Smooth muscle cell (in vitro differentiated cells): ENCODE results near the gene C15orf40. TPM values are rescaled to one million over a fixed set of nuclear protein-coding genes. Genes with fewer than 3 reads are reported as not detected.

ENCODE experiments used
- DNase-seq: peaks from one replicate; lab custom pipeline; 2025; ENCODE audit not compliant: unreplicated experiment; lab: John Stamatoyannopoulos, UW
- H2AFZ ChIP-seq: fragments of 200-600 bp; sonication (generic); 2 replicates; pipeline ENCODE4 v1.6.0; 2016; ENCODE audit warnings: antibody characterized with exemption, low read depth, mild to moderate bottlenecking
- H3F3A ChIP-seq: fragments of 200-600 bp; sonication (generic); 2 replicates; pipeline ENCODE4 v1.6.0; 2017; ENCODE audit warnings: antibody characterized with exemption, low read depth
- H3K27ac ChIP-seq: fragments of 200-600 bp; sonication (generic); 2 replicates; pipeline ENCODE4 v1.5.1; 2016; ENCODE audit warnings: low read depth, mild to moderate bottlenecking
- H3K27me3 ChIP-seq: fragments of 200-600 bp; sonication (generic); 2 replicates; pipeline ENCODE4 v1.6.1; 2016; ENCODE audit warnings: low read depth, mild to moderate bottlenecking
- H3K36me3 ChIP-seq: fragments of 200-600 bp; sonication (generic); 2 replicates; pipeline ENCODE4 v1.5.1; 2016; ENCODE audit warnings: low read depth
- H3K4me1 ChIP-seq: fragments of 200-600 bp; sonication (generic); 2 replicates; pipeline ENCODE4 v1.5.1; 2016; ENCODE audit warnings: low read depth
- H3K4me2 ChIP-seq: fragments of 200-600 bp; sonication (generic); 2 replicates; pipeline ENCODE4 v1.6.0; 2016; ENCODE audit warnings: mild to moderate bottlenecking
- H3K4me3 ChIP-seq: fragments of 200-600 bp; sonication (generic); 2 replicates; pipeline ENCODE4 v1.5.1; 2016; ENCODE audit warnings: mild to moderate bottlenecking
- H3K79me2 ChIP-seq: fragments of 200-600 bp; sonication (generic); 2 replicates; pipeline ENCODE4 v1.6.0; 2016; ENCODE audit warnings: low read depth, mild to moderate bottlenecking
- H3K9ac ChIP-seq: fragments of 200-600 bp; sonication (generic); 2 replicates; pipeline ENCODE4 v1.6.0; 2016; ENCODE audit warnings: low read depth
- H3K9me3 ChIP-seq: fragments of 200-600 bp; sonication (generic); replicated peaks from 2 replicates; pipeline ENCODE4 v1.5.1; 2016; ENCODE audit warnings: low read depth
- H4K20me1 ChIP-seq: fragments of 200-600 bp; sonication (generic); 2 replicates; pipeline ENCODE4 v1.6.0; 2016; ENCODE audit warnings: low read depth
- CTCF ChIP-seq: fragments of 200-600 bp; sonication (generic); IDR thresholded peaks from 2 replicates; pipeline ENCODE4 v1.5.1; 2017; ENCODE audit warnings: borderline replicate concordance, mild to moderate bottlenecking, antibody characterized with exemption; ENCODE audit not compliant: insufficient read depth, poor library complexity, severe bottlenecking
- WGBS: methylation state at CpG from one replicate; pipeline ENCODE4 v1.1.7; 2016; ENCODE audit warnings: low lambda C conversion rate; 5-methylcytosine and 5-hydroxymethylcytosine counted together
- polyA plus RNA-seq: library from polyadenylated mRNA; unstranded; fragments of >200 nt; fragmentation: Nextera tagmentation; extraction: Ambion mirVana; gene quantifications from 2 replicates; pipeline ENCODE4 v1.2.1, GENCODE V29; 2016
- total RNA-seq: library from RNA; depleted of rRNA; stranded (reverse); fragments of >200 nt; gene quantifications from 2 replicates; pipeline ENCODE4 v1.2.3, GENCODE V29; 2014

C15orf40 gene
- total and polyA plus RNA-seq, 2 experiments from 2014 or later: 14.3 to 19.3 TPM

- WGBS: 91% methylated on average over 3 of the region's 3 CpGs
- Histone ChIP-seq H3F3A (no peaks in the 10 kb centered on the region), H2AFZ (no peak overlapping the region), H3K27me3 (no peaks in the 10 kb centered on the region), H3K9me3 (no peaks in the 10 kb centered on the region), H3K79me2 (peaks cover 3% of the 10 kb centered on the region), H3K4me3 (no peak overlapping the region), H3K4me1 (no peaks in the 10 kb centered on the region), H4K20me1 (peaks cover 3% of the 10 kb centered on the region), H3K4me2 (no peak overlapping the region), H3K9ac (no peak overlapping the region), H3K36me3 (no peaks in the 10 kb centered on the region), H3K27ac (no peak overlapping the region)
- no peak for DNase-seq
- TF ChIP-seq CTCF: no peak
These were observed 18.9 kb downstream of the C15orf40 start for GRCh38 chr15:82992436-82992998.

GRCh38 chr15:82986442-82986780 is 25.0 kb downstream of the C15orf40 start:
- H4K20me1 ChIP-seq: peaks cover 3% of the 10 kb centered on the region
- H3K79me2 ChIP-seq: peaks cover 15% of the 10 kb centered on the region
- H2AFZ ChIP-seq: peak overlapping the region; percentile 96
- no peak for DNase-seq
- peak overlapping the region; percentile 20 for H3K27ac ChIP-seq
- peak overlapping the region; percentile 91 for H3K4me2 ChIP-seq
- H3K9ac ChIP-seq: peak overlapping the region; percentile 84
- no peaks in the 10 kb centered on the region for H3K9me3 ChIP-seq
- peak overlapping the region; percentile 73 for H3K4me3 ChIP-seq
- no peaks in the 10 kb centered on the region for H3K27me3 ChIP-seq
- no peaks in the 10 kb centered on the region for H3F3A ChIP-seq
- TF ChIP-seq CTCF: no peak
- H3K36me3 ChIP-seq: no peaks in the 10 kb centered on the region
- peaks cover 8% of the 10 kb centered on the region for H3K4me1 ChIP-seq
- WGBS: 3% methylated on average over 12 of the region's 12 CpGs

GRCh38 chr15:82985688-82986441 is 25.6 kb downstream of the C15orf40 start, which contains the start of gene RAMAC:
Gene RAMAC (plus strand): TSS chr15:82986210. CDS start chr15:82989019, 2,809 bp downstream.
- Histone ChIP-seq H2AFZ (peak within 1 kb of the TSS; percentile 96), H3K27ac (peak within 1 kb of the TSS; percentile 20), H3K36me3 (no peaks in the 10 kb centered on the region), H3K9ac (peak within 1 kb of the TSS; percentile 84), H4K20me1 (peaks cover 3% of the 10 kb centered on the region), H3K79me2 (peaks cover 15% of the 10 kb centered on the region), H3K9me3 (no peaks in the 10 kb centered on the region), H3K4me3 (peak within 1 kb of the TSS; percentile 73), H3K4me1 (peaks cover 8% of the 10 kb centered on the region), H3K4me2 (peak within 1 kb of the TSS; percentile 91), H3F3A (no peaks in the 10 kb centered on the region), H3K27me3 (no peaks in the 10 kb centered on the region)
- DNase-seq: peak; percentile 49
- WGBS: 7% methylated on average over 44 of the region's 45 CpGs
- TF ChIP-seq CTCF: no peak
